ENCODE measurements around the gene ALG6. TPM values are rescaled to one million over a fixed set of nuclear protein-coding genes. Genes with fewer than 3 reads are reported as not detected.
"Not testable (repeated sequence)": the region's sequence is repeated elsewhere in the genome, so short reads cannot be mapped to it uniquely, and the experiment has no call there.

The ALG6 gene
- total and polyA plus RNA-seq, 2 of the 13 experiments (the other 11 are each of a cell fraction or from before 2014, with no cell fraction given) = 6.8 to 8.1 TPM

DNA sequence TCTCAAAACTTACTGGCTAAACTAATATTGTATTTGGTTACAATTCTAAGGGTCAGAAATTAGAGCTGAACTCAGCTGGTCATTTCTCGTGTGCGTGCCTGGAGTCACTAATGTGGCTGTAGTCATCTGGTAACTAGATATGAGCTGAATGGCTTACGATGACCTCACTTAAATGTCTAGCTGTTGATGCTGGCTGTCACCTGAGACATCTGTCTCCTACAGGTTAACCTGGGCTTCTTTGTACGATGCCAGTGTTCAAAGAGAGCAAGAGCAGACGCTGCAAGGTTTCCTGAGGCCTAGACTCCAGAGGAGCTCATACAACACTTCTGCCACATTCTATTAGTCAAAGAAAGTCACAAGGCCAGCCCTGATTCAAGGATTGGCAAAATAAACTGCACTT is 17.1 kb upstream of the ALG6 start (continued):
- TF ChIP-seq CAMTA2 (CRISPR knock-in tag; IDR thresholded peaks at IDR 0.05; ENCODE audit: borderline replicate concordance) = no peak

- Histone ChIP-seq H3K27ac (ENCODE audit: extremely low read length, insufficient read depth, low read length) (no peak overlapping the region), H3K4me1 (ENCODE audit: insufficient read depth, low read length) (no peaks in the 10 kb centered on the region), H3K79me2 (ENCODE audit: insufficient read depth, low read length) (no peaks in the 10 kb centered on the region), H3K27me3 (ENCODE audit: control insufficient read depth in 1 of 2, insufficient read depth in 2 of 2, low read length in 2 of 2) (peaks cover 0 to 3% of the 10 kb centered on the region in 2 experiments; a peak in 1 of 5 replicates), H3K4me3 (replicated peaks in 1 of 3; ENCODE audit: insufficient read depth in 1 of 3, low read depth in 2 of 3, low read length in 3 of 3) (no peak overlapping the region), H3K9ac (ENCODE audit: insufficient read depth, low read depth, low read length) (no peak overlapping the region), H2AFZ (ENCODE audit: low read length) (no peak overlapping the region), H3K4me2 (ENCODE audit: low read depth, low read length) (no peak overlapping the region), H3K9me3 (ENCODE audit: low read length) (no peaks in the 10 kb centered on the region), H4K20me1 (ENCODE audit: insufficient read depth, low read length) (no peaks in the 10 kb centered on the region), H3K36me3 (replicated peaks in 1 of 2; ENCODE audit: control insufficient read depth in 1 of 2, insufficient read depth in 2 of 2, low read length in 2 of 2) (no peaks in the 10 kb centered on the region)
- ChIA-PET POLR2A (no interaction called here), CTCF (ENCODE audit: low intra/inter-chr PET ratio, low total read pairs) (no interaction called here)
- ATAC-seq (no peak), FAIRE-seq (no peak), DNase-seq (ENCODE audit: low spot score) (no peak)
- in situ Hi-C loops (cut with HindIII; ENCODE audit: extremely low pct_ligation_motif_present, low pct_unique_long_range_greater_than_20kb) = no loop called here
- 2% methylated on average over 2 of the region's 2 CpGs for WGBS (ENCODE audit: low lambda C conversion rate)
- no peak for TF ChIP-seq CAMTA2 (CRISPR knock-in tag; IDR thresholded peaks at IDR 0.05; ENCODE audit: borderline replicate concordance)
- TF ChIP-seq, protein P1, sequence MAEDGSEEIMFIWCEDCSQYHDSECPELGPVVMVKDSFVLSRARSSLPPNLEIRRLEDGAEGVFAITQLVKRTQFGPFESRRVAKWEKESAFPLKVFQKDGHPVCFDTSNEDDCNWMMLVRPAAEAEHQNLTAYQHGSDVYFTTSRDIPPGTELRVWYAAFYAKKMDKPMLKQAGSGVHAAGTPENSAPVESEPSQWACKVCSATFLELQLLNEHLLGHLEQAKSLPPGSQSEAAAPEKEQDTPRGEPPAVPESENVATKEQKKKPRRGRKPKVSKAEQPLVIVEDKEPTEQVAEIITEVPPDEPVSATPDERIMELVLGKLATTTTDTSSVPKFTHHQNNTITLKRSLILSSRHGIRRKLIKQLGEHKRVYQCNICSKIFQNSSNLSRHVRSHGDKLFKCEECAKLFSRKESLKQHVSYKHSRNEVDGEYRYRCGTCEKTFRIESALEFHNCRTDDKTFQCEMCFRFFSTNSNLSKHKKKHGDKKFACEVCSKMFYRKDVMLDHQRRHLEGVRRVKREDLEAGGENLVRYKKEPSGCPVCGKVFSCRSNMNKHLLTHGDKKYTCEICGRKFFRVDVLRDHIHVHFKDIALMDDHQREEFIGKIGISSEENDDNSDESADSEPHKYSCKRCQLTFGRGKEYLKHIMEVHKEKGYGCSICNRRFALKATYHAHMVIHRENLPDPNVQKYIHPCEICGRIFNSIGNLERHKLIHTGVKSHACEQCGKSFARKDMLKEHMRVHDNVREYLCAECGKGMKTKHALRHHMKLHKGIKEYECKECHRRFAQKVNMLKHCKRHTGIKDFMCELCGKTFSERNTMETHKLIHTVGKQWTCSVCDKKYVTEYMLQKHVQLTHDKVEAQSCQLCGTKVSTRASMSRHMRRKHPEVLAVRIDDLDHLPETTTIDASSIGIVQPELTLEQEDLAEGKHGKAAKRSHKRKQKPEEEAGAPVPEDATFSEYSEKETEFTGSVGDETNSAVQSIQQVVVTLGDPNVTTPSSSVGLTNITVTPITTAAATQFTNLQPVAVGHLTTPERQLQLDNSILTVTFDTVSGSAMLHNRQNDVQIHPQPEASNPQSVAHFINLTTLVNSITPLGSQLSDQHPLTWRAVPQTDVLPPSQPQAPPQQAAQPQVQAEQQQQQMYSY (CRISPR knock-in tag; IDR thresholded peaks at IDR 0.05) = no peak
- TF ChIP-seq ZNF709 (CRISPR knock-in tag; IDR thresholded peaks at IDR 0.05) = no peak
- TF ChIP-seq SOX13 (IDR thresholded peaks at IDR 0.05) = no peak
- no peak for TF ChIP-seq SOX13 (CRISPR knock-in tag; conservative IDR thresholded peaks at IDR 0.05 in 1 of 2, IDR thresholded peaks at IDR 0.05 in 1 of 2)
- no peak for TF ChIP-seq ZNF576 (CRISPR knock-in tag; IDR thresholded peaks at IDR 0.05)
- no peak for TF ChIP-seq KLF6 (CRISPR knock-in tag; IDR thresholded peaks at IDR 0.05)
- no TSS peak for BruUV-seq (replicated peaks)
- intact Hi-C loops (cut with micrococcal nuclease; ENCODE audit: unreplicated experiment) = no loop called here
These were observed 14.7 kb upstream of the ALG6 start for GRCh38 chr1:63352736-63353135.

DNA sequence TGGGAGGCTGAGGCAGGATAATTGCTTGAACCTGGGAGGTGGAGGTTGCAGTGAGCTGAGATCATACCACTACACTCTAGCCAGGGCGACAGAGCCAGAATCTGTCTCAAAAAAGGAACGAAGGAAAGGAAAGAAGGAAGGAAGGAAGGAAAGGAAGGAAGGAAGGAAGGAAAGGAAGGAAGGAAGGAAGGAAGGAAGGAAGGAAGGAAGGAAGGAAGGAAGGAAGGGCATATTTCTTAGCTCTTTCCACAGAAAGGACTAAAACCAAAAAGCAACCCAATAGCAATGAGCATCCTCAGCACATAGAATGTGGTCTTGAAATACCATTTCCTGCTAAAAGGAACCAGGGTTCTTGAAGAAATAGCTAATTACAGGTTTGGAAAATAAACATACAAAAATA is 11.2 kb upstream of the ALG6 start:
- CTCF ChIA-PET (ENCODE audit: low intra/inter-chr PET ratio, low total read pairs); H3K4me2 ChIP-seq (ENCODE audit: low read depth, low read length); H4K20me1 ChIP-seq (ENCODE audit: insufficient read depth, low read length); FAIRE-seq; DNase-seq (ENCODE audit: low spot score); H3K4me3 ChIP-seq (replicated peaks in 1 of 3; ENCODE audit: insufficient read depth in 1 of 3, low read depth in 2 of 3, low read length in 3 of 3); H3K9me3 ChIP-seq (ENCODE audit: low read length); H3K79me2 ChIP-seq (ENCODE audit: insufficient read depth, low read length); H3K27ac ChIP-seq (ENCODE audit: extremely low read length, insufficient read depth, low read length); POLR2A ChIA-PET; H2AFZ ChIP-seq (ENCODE audit: low read length); ATAC-seq; intact Hi-C loops (cut with micrococcal nuclease; ENCODE audit: unreplicated experiment); H3K36me3 ChIP-seq (replicated peaks in 1 of 2; ENCODE audit: control insufficient read depth in 1 of 2, insufficient read depth in 2 of 2, low read length in 2 of 2); H3K27me3 ChIP-seq (ENCODE audit: control insufficient read depth in 1 of 2, insufficient read depth in 2 of 2, low read length in 2 of 2); H3K9ac ChIP-seq (ENCODE audit: insufficient read depth, low read depth, low read length); in situ Hi-C loops (cut with HindIII; ENCODE audit: extremely low pct_ligation_motif_present, low pct_unique_long_range_greater_than_20kb); H3K4me1 ChIP-seq (ENCODE audit: insufficient read depth, low read length); BruUV-seq (replicated peaks): not testable (repeated sequence)
- 37% methylated on average over 2 of the region's 2 CpGs for WGBS (ENCODE audit: low lambda C conversion rate)
